ENCODE measurements around the gene TMEM245. TPM values are rescaled to one million over a fixed set of nuclear protein-coding genes. Genes with fewer than 3 reads are reported as not detected.
"Not testable (repeated sequence)": the region's sequence is repeated elsewhere in the genome, so short reads cannot be mapped to it uniquely, and the experiment has no call there.

Gene TMEM245
- polyA plus RNA-seq, 3 donors, result 6.9 to 11.3 (median 9.7) TPM

DNA sequence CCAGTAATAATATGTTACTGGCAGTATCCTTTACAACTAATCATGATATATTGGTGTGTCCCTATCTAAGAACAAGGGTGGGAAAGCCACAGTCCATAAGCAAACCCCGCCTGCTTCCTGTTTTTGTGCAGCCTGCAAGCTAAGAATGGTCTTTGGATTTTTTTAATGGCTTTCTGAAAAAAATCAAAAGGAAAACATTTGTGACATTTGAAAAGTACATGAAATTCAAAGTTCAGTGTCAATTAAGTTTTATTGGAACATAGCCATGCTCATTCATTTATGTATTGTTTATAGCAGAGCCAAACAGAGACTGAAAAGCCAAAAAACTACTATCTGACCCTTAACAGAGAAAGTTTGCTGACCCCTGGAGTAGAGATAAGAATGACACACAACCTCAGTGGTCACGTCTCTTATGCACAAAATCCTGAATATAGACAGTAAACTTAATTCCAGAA is 12.8 kb upstream of the TMEM245 start:
- no peak overlapping the region for H3K27ac ChIP-seq (ENCODE audit: low read depth in 1 of 2, low read length in 2 of 2)
- no peak overlapping the region for H3K4me2 ChIP-seq (replicated peaks; ENCODE audit: extremely low read depth, low read length, poor library complexity, severe bottlenecking)
- Mint-ChIP-seq H3K4me3 (no peak overlapping the region), H3K4me1 (no peaks in the 10 kb centered on the region), H3K27ac (no peak overlapping the region), H3K27me3 (ENCODE audit: low read depth in 3 of 3) (peaks cover 0 to 3% (median 0%) of the 10 kb centered on the region in 3 donors), H3K9me3 (no peaks in the 10 kb centered on the region), H3K36me3 (no peaks in the 10 kb centered on the region)
- intact Hi-C loops (cut with micrococcal nuclease), result no loop called here
- H3K79me2 ChIP-seq (ENCODE audit: insufficient read depth, low read length), result no peaks in the 10 kb centered on the region
- no peaks in the 10 kb centered on the region for H3K27me3 ChIP-seq (ENCODE audit: control insufficient read depth in 2 of 2, insufficient read depth in 2 of 2, low read length in 2 of 2)
- H3K36me3 ChIP-seq (replicated peaks in 1 of 2; ENCODE audit: control insufficient read depth in 1 of 2, insufficient read depth in 2 of 2, low read length in 2 of 2), result no peaks in the 10 kb centered on the region
- H3K9me3 ChIP-seq (replicated peaks in 1 of 2; ENCODE audit: control insufficient read depth in 1 of 2, insufficient read depth in 1 of 2, low read length in 2 of 2), result no peaks in the 10 kb centered on the region
- 40% methylated on average over 1 of the region's 2 CpGs for WGBS (ENCODE audit: insufficient coverage)
- no peak overlapping the region for H3K4me3 ChIP-seq (replicated peaks in 1 of 3; ENCODE audit: low read depth in 2 of 3, low read length in 3 of 3)
- TF ChIP-seq, protein P1, sequence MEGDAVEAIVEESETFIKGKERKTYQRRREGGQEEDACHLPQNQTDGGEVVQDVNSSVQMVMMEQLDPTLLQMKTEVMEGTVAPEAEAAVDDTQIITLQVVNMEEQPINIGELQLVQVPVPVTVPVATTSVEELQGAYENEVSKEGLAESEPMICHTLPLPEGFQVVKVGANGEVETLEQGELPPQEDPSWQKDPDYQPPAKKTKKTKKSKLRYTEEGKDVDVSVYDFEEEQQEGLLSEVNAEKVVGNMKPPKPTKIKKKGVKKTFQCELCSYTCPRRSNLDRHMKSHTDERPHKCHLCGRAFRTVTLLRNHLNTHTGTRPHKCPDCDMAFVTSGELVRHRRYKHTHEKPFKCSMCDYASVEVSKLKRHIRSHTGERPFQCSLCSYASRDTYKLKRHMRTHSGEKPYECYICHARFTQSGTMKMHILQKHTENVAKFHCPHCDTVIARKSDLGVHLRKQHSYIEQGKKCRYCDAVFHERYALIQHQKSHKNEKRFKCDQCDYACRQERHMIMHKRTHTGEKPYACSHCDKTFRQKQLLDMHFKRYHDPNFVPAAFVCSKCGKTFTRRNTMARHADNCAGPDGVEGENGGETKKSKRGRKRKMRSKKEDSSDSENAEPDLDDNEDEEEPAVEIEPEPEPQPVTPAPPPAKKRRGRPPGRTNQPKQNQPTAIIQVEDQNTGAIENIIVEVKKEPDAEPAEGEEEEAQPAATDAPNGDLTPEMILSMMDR (IDR thresholded peaks at IDR 0.05), result no peak
- DNase-seq, result no peak
- no peak overlapping the region for H3K9ac ChIP-seq (ENCODE audit: insufficient read depth, low read length, poor library complexity, severe bottlenecking)
- H4K20me1 ChIP-seq (ENCODE audit: insufficient read depth, low read length), result no peaks in the 10 kb centered on the region
- no peak overlapping the region for H2AFZ ChIP-seq (ENCODE audit: insufficient read depth, low read depth, low read length, poor library complexity, severe bottlenecking)
- H3K4me1 ChIP-seq (ENCODE audit: control insufficient read depth in 1 of 2, insufficient read depth in 2 of 2, low read length in 2 of 2), result no peaks in the 10 kb centered on the region

DNA sequence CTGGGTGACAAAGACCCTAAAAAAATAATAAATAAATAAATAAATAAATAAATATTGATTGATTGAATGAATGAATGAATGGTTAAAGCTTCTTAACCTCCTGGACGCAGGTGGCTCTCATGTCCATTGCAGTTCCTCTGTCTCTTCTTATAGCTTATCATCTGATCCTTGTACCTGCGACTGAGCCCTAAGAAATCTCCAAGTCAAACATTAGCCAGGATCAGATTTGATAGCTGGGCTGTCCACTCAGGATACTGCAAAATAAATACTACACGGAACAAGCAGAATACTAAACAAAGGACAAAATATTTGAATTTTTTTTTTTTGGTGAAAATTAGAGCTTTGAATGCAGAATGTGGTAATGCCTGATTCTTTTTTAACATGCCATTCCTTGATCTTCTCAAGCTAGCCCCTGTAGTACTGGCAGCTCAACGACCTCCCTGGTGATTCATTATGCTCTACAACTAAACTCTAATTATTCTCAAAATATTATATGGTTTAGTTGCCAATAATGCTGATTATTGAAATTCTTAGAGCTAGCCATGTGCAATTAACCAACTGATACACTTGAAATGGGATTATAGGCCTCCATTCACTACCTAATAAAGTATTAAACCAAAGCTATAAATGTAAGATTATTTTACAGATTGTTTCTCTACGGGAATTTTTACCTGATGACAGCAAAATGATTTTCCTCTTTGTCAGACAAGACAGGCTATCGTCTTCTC is 9.9 kb upstream of the TMEM245 start:
- no peaks in the 10 kb centered on the region for H3K4me1 Mint-ChIP-seq
- DNase-seq, result no peak
- H3K4me3 Mint-ChIP-seq, result no peak overlapping the region
- no CpG with 5 or more reads among the region's 6 CpGs for WGBS (ENCODE audit: insufficient coverage)
- Histone ChIP-seq H3K27me3 (ENCODE audit: control insufficient read depth in 2 of 2, insufficient read depth in 2 of 2, low read length in 2 of 2) (no peaks in the 10 kb centered on the region), H3K4me1 (ENCODE audit: control insufficient read depth in 1 of 2, insufficient read depth in 2 of 2, low read length in 2 of 2) (no peaks in the 10 kb centered on the region), H3K9me3 (replicated peaks in 1 of 2; ENCODE audit: control insufficient read depth in 1 of 2, insufficient read depth in 1 of 2, low read length in 2 of 2) (no peaks in the 10 kb centered on the region), H3K27ac (ENCODE audit: low read depth in 1 of 2, low read length in 2 of 2) (no peak overlapping the region), H3K36me3 (replicated peaks in 1 of 2; ENCODE audit: control insufficient read depth in 1 of 2, insufficient read depth in 2 of 2, low read length in 2 of 2) (no peaks in the 10 kb centered on the region), H3K4me2 (replicated peaks; ENCODE audit: extremely low read depth, low read length, poor library complexity, severe bottlenecking) (no peak overlapping the region), H3K79me2 (ENCODE audit: insufficient read depth, low read length) (no peaks in the 10 kb centered on the region), H4K20me1 (ENCODE audit: insufficient read depth, low read length) (no peaks in the 10 kb centered on the region), H3K4me3 (replicated peaks in 1 of 3; ENCODE audit: low read depth in 2 of 3, low read length in 3 of 3) (no peak overlapping the region), H3K9ac (ENCODE audit: insufficient read depth, low read length, poor library complexity, severe bottlenecking) (no peak overlapping the region), H2AFZ (ENCODE audit: insufficient read depth, low read depth, low read length, poor library complexity, severe bottlenecking) (no peak overlapping the region)
- no peaks in the 10 kb centered on the region for H3K9me3 Mint-ChIP-seq
- no peaks in the 10 kb centered on the region for H3K36me3 Mint-ChIP-seq
- intact Hi-C loops (cut with micrococcal nuclease), result loop anchor here in 1 of 2 donors (10.0 kb wide), 1 partner anchor 195 kb away; the partner anchor contains the start of genes ABITRAM and ELP1
- H3K27me3 Mint-ChIP-seq (ENCODE audit: low read depth in 3 of 3), result no peaks in the 10 kb centered on the region
- TF ChIP-seq, protein P1 (IDR thresholded peaks at IDR 0.05), result no peak
- no peak overlapping the region for H3K27ac Mint-ChIP-seq

DNA sequence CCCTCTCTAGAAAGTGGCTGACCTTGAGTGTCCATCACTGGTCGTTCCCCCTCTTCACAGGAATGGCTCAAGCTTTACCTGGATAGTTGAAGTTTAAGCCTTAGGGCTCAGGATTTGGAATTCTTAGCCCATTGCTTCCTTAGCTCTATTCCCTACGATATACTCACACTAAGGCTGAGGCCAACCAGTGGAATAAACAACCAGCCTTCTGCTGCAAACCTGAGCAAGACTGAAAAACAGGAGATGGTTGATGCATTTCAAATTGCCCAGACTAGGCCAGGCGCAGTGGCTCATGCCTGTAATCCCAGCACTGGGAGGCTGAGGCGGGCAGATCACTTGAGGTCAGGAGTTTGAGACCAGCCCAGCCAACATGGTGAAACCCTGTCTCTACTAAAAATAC is 6.9 kb upstream of the TMEM245 start:
- not testable (repeated sequence) for DNase-seq; H3K9ac ChIP-seq (ENCODE audit: insufficient read depth, low read length, poor library complexity, severe bottlenecking); H3K36me3 Mint-ChIP-seq; H3K9me3 ChIP-seq (replicated peaks in 1 of 2; ENCODE audit: control insufficient read depth in 1 of 2, insufficient read depth in 1 of 2, low read length in 2 of 2); H3K27me3 Mint-ChIP-seq (ENCODE audit: low read depth in 3 of 3); H3K27ac ChIP-seq (ENCODE audit: low read depth in 1 of 2, low read length in 2 of 2); H3K27me3 ChIP-seq (ENCODE audit: control insufficient read depth in 2 of 2, insufficient read depth in 2 of 2, low read length in 2 of 2); H3K27ac Mint-ChIP-seq; H3K4me3 Mint-ChIP-seq; H4K20me1 ChIP-seq (ENCODE audit: insufficient read depth, low read length); H2AFZ ChIP-seq (ENCODE audit: insufficient read depth, low read depth, low read length, poor library complexity, severe bottlenecking); H3K4me3 ChIP-seq (replicated peaks in 1 of 3; ENCODE audit: low read depth in 2 of 3, low read length in 3 of 3); H3K79me2 ChIP-seq (ENCODE audit: insufficient read depth, low read length); H3K9me3 Mint-ChIP-seq; H3K4me2 ChIP-seq (replicated peaks; ENCODE audit: extremely low read depth, low read length, poor library complexity, severe bottlenecking); H3K36me3 ChIP-seq (replicated peaks in 1 of 2; ENCODE audit: control insufficient read depth in 1 of 2, insufficient read depth in 2 of 2, low read length in 2 of 2)
- H3K4me1 ChIP-seq (ENCODE audit: control insufficient read depth in 1 of 2, insufficient read depth in 2 of 2, low read length in 2 of 2), result peaks cover 17% of the 10 kb centered on the region in 2 donors
- peaks cover 19% of the 10 kb centered on the region for H3K4me1 Mint-ChIP-seq
- WGBS (ENCODE audit: insufficient coverage), result 93% methylated on average over 3 of the region's 4 CpGs
- intact Hi-C loops (cut with micrococcal nuclease), result loop anchor here in 1 of 2 donors (10.0 kb wide), 1 partner anchor 192 kb away; the partner anchor contains the start of genes ABITRAM and ELP1

All from CD14-positive monocyte (primary cell).